Omental fat pad (tissue), 4 donors: ENCODE data around the gene AP5S1. TPM values are rescaled to one million over a fixed set of nuclear protein-coding genes. Genes with fewer than 3 reads are reported as not detected.

ENCODE experiments used
- ATAC-seq: fragments of 150-250 bp; one replicate; pipeline ENCODE4 v1.9.1; 2016; ENCODE audit warnings: mild to moderate bottlenecking, moderate library complexity; ENCODE audit not compliant: low FRiP score
- DNase-seq: peaks from one replicate; pipeline ENCODE4 v3.0.0-alpha.2; 2019; ENCODE audit warnings: low spot score
- total RNA-seq, 4 donors: library from RNA; depleted of rRNA; stranded (reverse); fragments of >200 nt; gene quantifications; one replicate each; pipeline ENCODE4 v1.1.0, GENCODE V29; 2016
- TF ChIP-seq, protein P1 (sequence below), 3 donors: fragments of 450-650 bp; IDR thresholded peaks; one replicate each; pipeline ENCODE4 v1.5.1; 2016 to 2017; ENCODE audit warnings: antibody characterized with exemption in 3 of 3, mild to moderate bottlenecking in 3 of 3, moderate library complexity in 2 of 3

Gene AP5S1
- total RNA-seq, 4 donors from 2014 or later, result 10.9 to 19.2 (median 11.4) TPM

DNA sequence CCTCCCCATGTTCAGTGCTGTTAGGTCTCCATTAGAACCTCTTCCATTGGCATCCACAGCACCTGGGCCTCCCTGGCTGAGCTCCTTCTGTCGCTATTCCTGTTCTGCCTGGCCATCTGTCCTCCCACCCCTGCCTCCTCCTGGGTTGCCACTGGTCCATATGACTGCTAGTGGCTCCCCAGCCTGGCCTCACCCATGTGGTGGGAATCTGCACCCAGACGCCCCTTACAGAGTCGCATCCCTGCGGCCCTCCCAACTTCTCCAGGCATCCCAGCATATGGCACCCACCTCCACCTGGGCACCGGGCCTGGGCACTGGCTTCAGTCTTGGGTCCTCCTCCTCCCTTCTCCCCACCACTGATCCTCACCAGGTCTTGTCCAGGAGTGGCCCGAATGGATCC, 16.5 kb upstream of the AP5S1 start:
- TF ChIP-seq, protein P1, sequence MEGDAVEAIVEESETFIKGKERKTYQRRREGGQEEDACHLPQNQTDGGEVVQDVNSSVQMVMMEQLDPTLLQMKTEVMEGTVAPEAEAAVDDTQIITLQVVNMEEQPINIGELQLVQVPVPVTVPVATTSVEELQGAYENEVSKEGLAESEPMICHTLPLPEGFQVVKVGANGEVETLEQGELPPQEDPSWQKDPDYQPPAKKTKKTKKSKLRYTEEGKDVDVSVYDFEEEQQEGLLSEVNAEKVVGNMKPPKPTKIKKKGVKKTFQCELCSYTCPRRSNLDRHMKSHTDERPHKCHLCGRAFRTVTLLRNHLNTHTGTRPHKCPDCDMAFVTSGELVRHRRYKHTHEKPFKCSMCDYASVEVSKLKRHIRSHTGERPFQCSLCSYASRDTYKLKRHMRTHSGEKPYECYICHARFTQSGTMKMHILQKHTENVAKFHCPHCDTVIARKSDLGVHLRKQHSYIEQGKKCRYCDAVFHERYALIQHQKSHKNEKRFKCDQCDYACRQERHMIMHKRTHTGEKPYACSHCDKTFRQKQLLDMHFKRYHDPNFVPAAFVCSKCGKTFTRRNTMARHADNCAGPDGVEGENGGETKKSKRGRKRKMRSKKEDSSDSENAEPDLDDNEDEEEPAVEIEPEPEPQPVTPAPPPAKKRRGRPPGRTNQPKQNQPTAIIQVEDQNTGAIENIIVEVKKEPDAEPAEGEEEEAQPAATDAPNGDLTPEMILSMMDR (IDR thresholded peaks at IDR 0.05), result no peak
- DNase-seq, result no peak
- ATAC-seq, result no peak

DNA sequence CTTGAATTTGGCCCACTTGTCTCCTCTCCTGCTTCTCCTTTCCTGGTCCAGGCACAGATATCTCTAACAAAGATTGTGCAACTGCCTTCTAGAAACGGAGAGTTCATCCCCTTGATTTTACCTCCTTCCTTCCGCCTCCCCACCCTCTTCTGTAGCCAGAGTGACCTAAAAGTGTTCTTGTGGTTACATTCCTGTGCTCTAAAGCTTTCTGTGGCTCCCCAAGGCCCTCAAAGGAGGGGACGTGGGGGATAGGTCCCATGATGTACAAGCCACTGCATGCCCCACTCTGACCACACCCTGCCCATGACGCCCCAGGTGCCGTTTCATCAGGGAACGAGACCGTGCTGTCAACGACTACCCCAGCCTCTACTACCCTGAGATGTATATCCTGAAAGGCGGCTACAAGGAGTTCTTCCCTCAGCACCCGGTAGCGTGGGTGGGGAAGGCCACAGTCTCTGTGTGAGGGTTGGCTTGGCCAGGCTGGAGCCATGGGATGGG, 16.0 kb upstream of the AP5S1 start:
- DNase-seq (no peak), ATAC-seq (no peak)
- TF ChIP-seq, protein P1 (IDR thresholded peaks at IDR 0.05), result no peak

DNA sequence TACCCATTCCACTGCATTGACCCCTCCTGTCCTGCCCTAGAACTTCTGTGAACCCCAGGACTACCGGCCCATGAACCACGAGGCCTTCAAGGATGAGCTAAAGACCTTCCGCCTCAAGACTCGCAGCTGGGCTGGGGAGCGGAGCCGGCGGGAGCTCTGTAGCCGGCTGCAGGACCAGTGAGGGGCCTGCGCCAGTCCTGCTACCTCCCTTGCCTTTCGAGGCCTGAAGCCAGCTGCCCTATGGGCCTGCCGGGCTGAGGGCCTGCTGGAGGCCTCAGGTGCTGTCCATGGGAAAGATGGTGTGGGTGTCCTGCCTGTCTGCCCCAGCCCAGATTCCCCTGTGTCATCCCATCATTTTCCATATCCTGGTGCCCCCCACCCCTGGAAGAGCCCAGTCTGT, 15.6 kb upstream of the AP5S1 start:
- DNase-seq, result no peak
- ATAC-seq, result no peak
- TF ChIP-seq, protein P1 (IDR thresholded peaks at IDR 0.05), result no peak

DNA sequence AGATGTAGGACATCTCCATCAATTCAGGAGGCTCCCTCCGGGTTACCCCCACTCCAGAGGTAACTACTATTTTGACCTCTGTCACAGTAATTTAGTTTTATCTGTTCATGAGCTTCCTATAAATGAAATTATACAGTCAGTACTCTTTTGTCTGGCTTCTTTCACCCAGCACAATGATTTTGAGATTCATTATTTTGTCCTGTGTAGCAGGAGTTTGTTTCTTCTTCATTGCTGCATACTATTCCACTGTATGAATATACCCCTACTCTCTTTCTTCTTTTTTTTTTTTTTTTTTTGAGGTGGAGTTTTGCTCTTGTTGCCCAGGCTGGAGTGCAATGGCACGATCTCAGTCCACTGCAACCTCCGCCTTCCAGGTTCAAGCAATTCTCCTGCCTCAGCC, 11.8 kb upstream of the AP5S1 start:
- TF ChIP-seq, protein P1 (IDR thresholded peaks at IDR 0.05), result no peak
- DNase-seq (no peak), ATAC-seq (no peak)

DNA sequence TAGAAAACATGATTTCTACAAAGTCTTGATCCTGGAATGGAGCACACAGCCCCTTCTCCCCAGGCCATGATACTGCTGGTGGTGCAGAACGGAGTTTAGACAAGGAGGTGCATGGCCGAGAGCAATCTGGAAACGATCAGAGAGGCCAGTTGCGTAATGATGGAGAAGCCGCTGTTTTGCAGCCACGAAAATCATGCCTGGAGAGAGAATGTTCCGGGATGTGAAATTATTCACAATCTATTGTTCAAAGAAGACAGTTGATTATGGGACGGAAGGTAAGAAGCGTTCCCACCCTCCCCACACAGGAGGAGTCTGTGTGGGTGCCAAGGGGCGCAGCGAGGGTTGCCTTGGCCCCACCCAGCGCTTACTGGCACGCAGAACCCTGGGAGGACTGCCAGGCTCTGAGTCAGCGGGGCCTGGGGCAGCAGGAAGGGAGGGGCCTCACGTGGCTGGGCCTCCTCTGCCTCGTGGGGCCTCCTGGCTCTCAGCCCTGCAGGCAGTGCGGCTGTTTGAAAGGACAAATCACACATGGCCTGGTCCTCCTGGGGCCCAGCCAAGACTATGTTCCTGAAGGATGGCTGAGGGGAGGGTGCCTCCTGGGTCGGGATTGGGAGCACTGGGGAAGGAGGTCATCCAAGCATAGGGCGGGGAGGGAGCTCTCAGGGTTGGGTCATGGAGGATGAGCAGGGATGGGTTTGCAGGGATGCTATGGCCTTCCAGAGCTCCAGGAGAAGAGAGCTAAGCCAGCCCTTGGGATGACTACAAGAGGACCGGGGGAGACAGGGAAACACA, 8.7 kb upstream of the AP5S1 start:
- TF ChIP-seq, protein P1 (IDR thresholded peaks at IDR 0.05), result no peak
- ATAC-seq (peak; percentile 90), DNase-seq (peak; percentile 97)

DNA sequence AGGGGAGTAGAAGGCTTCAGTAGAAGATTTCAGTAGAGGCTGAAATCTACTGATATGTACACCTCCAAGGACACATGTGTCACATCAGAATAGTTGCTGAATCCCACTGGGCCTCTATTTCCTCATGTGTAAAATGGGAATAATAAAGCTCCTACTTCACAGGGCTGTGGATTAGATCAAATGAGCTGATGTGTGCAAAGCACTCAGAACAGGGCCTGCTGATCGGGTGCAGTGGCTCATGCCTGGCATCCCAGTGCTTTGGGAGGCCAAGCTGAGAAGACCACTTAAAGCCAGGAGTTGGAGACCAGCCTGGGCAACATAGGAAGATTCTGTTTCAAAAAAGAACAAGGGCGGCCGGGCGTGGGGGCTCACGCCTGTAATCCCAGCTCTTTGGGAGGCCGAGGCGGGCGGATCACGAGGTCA, 8.1 kb upstream of the AP5S1 start:
- DNase-seq, result no peak
- TF ChIP-seq, protein P1 (IDR thresholded peaks at IDR 0.05), result no peak
- no peak for ATAC-seq
